Measurements from ENCODE around the gene LRRC25.

DNA sequence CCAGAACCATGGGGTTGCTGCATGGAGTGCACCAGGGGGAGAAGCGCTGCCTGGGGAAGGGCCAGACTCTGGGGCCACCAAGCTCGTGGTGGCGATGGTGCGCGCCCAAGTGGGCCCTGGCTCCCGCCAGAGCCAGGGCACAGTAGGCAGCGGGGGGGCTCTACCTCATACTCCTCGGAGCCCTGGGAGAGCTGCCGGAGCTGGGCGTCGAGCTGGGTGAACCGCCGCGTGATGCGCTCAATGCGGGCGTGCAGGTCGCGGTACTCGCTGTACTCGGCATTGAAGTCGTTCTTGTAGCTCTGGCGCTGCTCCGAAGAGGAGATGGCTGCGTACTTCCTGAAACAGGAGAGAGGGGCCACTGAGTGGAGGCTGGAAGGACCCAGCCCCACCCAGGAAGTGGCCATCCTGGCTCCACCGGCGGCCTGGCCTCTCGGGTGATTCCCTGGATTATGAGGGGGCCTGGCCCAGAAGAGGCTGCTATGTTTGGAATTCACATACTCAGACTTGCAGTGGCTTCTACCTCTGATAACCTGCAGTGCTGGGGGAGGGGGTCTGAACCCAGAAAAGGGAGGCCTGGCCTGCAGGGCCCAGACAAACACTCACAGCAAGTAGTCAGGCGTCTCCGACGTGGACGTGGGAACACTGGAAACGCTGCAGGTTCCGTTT lies 48.9 kb upstream of the LRRC25 start:
- TF ChIP-seq POLR2A (IDR thresholded peaks at IDR 0.05) = no peak
- TF ChIP-seq, protein P1, sequence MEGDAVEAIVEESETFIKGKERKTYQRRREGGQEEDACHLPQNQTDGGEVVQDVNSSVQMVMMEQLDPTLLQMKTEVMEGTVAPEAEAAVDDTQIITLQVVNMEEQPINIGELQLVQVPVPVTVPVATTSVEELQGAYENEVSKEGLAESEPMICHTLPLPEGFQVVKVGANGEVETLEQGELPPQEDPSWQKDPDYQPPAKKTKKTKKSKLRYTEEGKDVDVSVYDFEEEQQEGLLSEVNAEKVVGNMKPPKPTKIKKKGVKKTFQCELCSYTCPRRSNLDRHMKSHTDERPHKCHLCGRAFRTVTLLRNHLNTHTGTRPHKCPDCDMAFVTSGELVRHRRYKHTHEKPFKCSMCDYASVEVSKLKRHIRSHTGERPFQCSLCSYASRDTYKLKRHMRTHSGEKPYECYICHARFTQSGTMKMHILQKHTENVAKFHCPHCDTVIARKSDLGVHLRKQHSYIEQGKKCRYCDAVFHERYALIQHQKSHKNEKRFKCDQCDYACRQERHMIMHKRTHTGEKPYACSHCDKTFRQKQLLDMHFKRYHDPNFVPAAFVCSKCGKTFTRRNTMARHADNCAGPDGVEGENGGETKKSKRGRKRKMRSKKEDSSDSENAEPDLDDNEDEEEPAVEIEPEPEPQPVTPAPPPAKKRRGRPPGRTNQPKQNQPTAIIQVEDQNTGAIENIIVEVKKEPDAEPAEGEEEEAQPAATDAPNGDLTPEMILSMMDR (IDR thresholded peaks at IDR 0.05) = no peak

Data from heart left ventricle (tissue), 13 donors.